GM19035 (cell line): ENCODE measurements around the gene NEU4.
"Not testable (repeated sequence)": the region's sequence is repeated elsewhere in the genome, so short reads cannot be mapped to it uniquely, and the experiment has no call there.

ENCODE experiments used
- ATAC-seq: cut with Tn5 transposase; IDR thresholded peaks from one replicate; pipeline ENCODE4 v1.9.1; 2021; ENCODE audit not compliant: unreplicated experiment

NEU4 gene

GRCh38 chr2:241774419-241775222 is 34.4 kb upstream of the NEU4 start:
- ATAC-seq, result no peak

GRCh38 chr2:241775223-241776177 is 33.5 kb upstream of the NEU4 start:
- ATAC-seq, result no peak

- ATAC-seq, result no peak
These were observed 32.4 kb upstream of the NEU4 start, which contains the start of gene GAL3ST2 for GRCh38 chr2:241776336-241777169. TSS of gene GAL3ST2 (plus strand) at chr2:241776822. CDS start at chr2:241776956, 134 bp downstream.

GRCh38 chr2:241777170-241777685 is 31.8 kb upstream of the NEU4 start:
- no peak for ATAC-seq

GRCh38 chr2:241777686-241778627 is 31.0 kb upstream of the NEU4 start:
- no peak for ATAC-seq

- ATAC-seq, result no peak
These were observed 27.9 kb upstream of the NEU4 start for GRCh38 chr2:241780939-241781569.

GRCh38 chr2:241782053-241782452 is 26.9 kb upstream of the NEU4 start:
- not testable (repeated sequence) for ATAC-seq

- ATAC-seq, result no peak
These were observed 20.9 kb upstream of the NEU4 start for GRCh38 chr2:241788135-241788534.

- ATAC-seq, result no peak
These were observed 20.4 kb upstream of the NEU4 start for GRCh38 chr2:241788572-241788971.

- ATAC-seq, result not testable (repeated sequence)
These were observed 17.6 kb upstream of the NEU4 start for GRCh38 chr2:241791385-241791784.

- no peak for ATAC-seq
These were observed 15.6 kb upstream of the NEU4 start for GRCh38 chr2:241793385-241793784.

- no peak for ATAC-seq
These were observed 14.7 kb upstream of the NEU4 start for GRCh38 chr2:241794250-241794823.

- ATAC-seq, result no peak
These were observed 13.7 kb upstream of the NEU4 start for GRCh38 chr2:241795021-241795999.

- no peak for ATAC-seq
These were observed 12.8 kb upstream of the NEU4 start for GRCh38 chr2:241796209-241796608.

- ATAC-seq, result no peak
These were observed 12.3 kb upstream of the NEU4 start for GRCh38 chr2:241796610-241797138.

- no peak for ATAC-seq
These were observed 11.4 kb upstream of the NEU4 start for GRCh38 chr2:241797441-241798080.
